A549 (cell line): ENCODE data around the gene JDP2. TPM values are rescaled to one million over a fixed set of nuclear protein-coding genes. Genes with fewer than 3 reads are reported as not detected.

Source experiments
- ATAC-seq, 2 experiments: fragments of 200-7000 bp in 1 of 2; fragments of >200 bp in 1 of 2; cut with Nextera tagmentation in 1 of 2; cut with Tn5 transposase in 1 of 2; 3 replicates each; pipeline versions ENCODE4 v1.8.0 to v1.9.1; 2018 to 2020; ENCODE audit warnings: mild to moderate bottlenecking in 1 of 2, moderate library complexity in 1 of 2
- CTCF ChIA-PET: fragments of 300-600 bp; sonication (Branson Sonifier 250); formaldehyde crosslinking; extraction: SDS; loops from one replicate; lab custom pipeline; 2021; ENCODE audit warnings: antibody characterized with exemption, inconsistent platforms; lab: Yijun Ruan, JAX
- POLR2A ChIA-PET: fragments of 350-600 bp; formaldehyde crosslinking; extraction: SDS; loops from one replicate; lab custom pipeline; 2021; ENCODE audit warnings: antibody characterized with exemption, inconsistent platforms; lab: Yijun Ruan, JAX
- DNase-seq, 2 experiments: peaks; one replicate each; pipeline versions ENCODE4 v3.0.0 to v3.0.0-alpha.2; 2011 to 2016; ENCODE audit warnings: low read depth in 1 of 2, low spot score in 1 of 2
- FAIRE-seq: peaks from 2 replicates; lab custom pipeline; 2011; peaks lifted over from hg19 to GRCh38; lab: Jason Lieb, UNC
- H3K27ac ChIP-seq, 2 experiments: fragments of >200 bp; sonication (Bioruptor Twin); formaldehyde crosslinking; 3 replicates each; pipeline ENCODE4 v1.5.1; 2016 to 2017
- H3K4me1 ChIP-seq: fragments of >200 bp; sonication (Bioruptor Twin); formaldehyde crosslinking; 3 replicates; pipeline ENCODE4 v1.6.1; 2016
- H3K4me2 ChIP-seq: fragments of >200 bp; sonication (Bioruptor Twin); formaldehyde crosslinking; 3 replicates; pipeline ENCODE4 v1.6.1; 2016
- H3K4me3 ChIP-seq: fragments of >200 bp; sonication (Bioruptor Twin); formaldehyde crosslinking; 3 replicates; pipeline ENCODE4 v1.5.1; 2016
- H3K9me3 ChIP-seq: fragments of >200 bp; sonication (Bioruptor Twin); formaldehyde crosslinking; 3 replicates; pipeline ENCODE4 v1.6.1; 2016
- BHLHE40 ChIP-seq: IDR thresholded peaks from 2 replicates; pipeline ENCODE4 v1.6.1; 2012; ENCODE audit warnings: low read depth, low read length, inconsistent platforms
- CBX2 ChIP-seq: fragments of 200-600 bp; sonication (generic); IDR thresholded peaks from 2 replicates; pipeline ENCODE4 v1.6.1; 2016; ENCODE audit warnings: low read depth, mild to moderate bottlenecking, borderline replicate concordance
- CBX8 ChIP-seq: fragments of 200-600 bp; sonication (generic); IDR thresholded peaks from 2 replicates; pipeline ENCODE4 v1.6.1; 2016
- CEBPB ChIP-seq, 2 experiments: fragments of >200 bp in 1 of 2; sonication (Bioruptor Twin) in 1 of 2; formaldehyde crosslinking in 1 of 2; IDR thresholded peaks; 2 replicates each; pipeline ENCODE4 v1.6.1; 2012 to 2016
- CHD4 ChIP-seq: fragments of 200-600 bp; sonication (generic); IDR thresholded peaks from 2 replicates; pipeline ENCODE4 v1.6.1; 2016; ENCODE audit warnings: antibody characterized with exemption, mild to moderate bottlenecking, borderline replicate concordance
- CTCF ChIP-seq: fragments of >200 bp; sonication (Bioruptor Twin); formaldehyde crosslinking; IDR thresholded peaks from 3 replicates; pipeline ENCODE4 v1.5.1; 2016
- EHF ChIP-seq: fragments of 250-450 bp; sonication (Bioruptor Pico); IDR thresholded peaks from 2 replicates; pipeline ENCODE4 v1.5.0; 2020; ENCODE audit warnings: mild to moderate bottlenecking
- EHMT2 ChIP-seq: fragments of 200-600 bp; sonication (generic); IDR thresholded peaks from 2 replicates; pipeline ENCODE4 v1.6.1; 2016; ENCODE audit warnings: antibody characterized with exemption, low read depth, mild to moderate bottlenecking, moderate library complexity
- ELK1 ChIP-seq: fragments of 150-350 bp; IDR thresholded peaks from 2 replicates; pipeline ENCODE4 v1.6.1; 2014; ENCODE audit warnings: low read depth, mild to moderate bottlenecking, low read length
- EP300 ChIP-seq, 2 experiments: fragments of >200 bp; sonication (Bioruptor Twin); formaldehyde crosslinking; IDR thresholded peaks; 2 replicates in 1 of 2; 3 replicates in 1 of 2; pipeline ENCODE4 v1.6.1; 2016 to 2017
- GATA3 ChIP-seq: IDR thresholded peaks from 2 replicates; pipeline ENCODE4 v1.6.1; 2012; ENCODE audit warnings: borderline replicate concordance
- HDAC2 ChIP-seq: fragments of 200-600 bp; sonication (generic); IDR thresholded peaks from 2 replicates; pipeline ENCODE4 v1.6.1; 2016
- HOXB13 ChIP-seq: fragments of 250-450 bp; sonication (Bioruptor Pico); IDR thresholded peaks from 2 replicates; pipeline ENCODE4 v1.5.0; 2020; ENCODE audit warnings: low read depth, mild to moderate bottlenecking, moderate library complexity
- HOXB5 ChIP-seq: fragments of 250-450 bp; sonication (Bioruptor Pico); IDR thresholded peaks from 2 replicates; pipeline ENCODE4 v1.5.0; 2020; ENCODE audit warnings: mild to moderate bottlenecking, moderate library complexity
- JUN ChIP-seq, 2 experiments: fragments of >200 bp; sonication (Bioruptor Twin); formaldehyde crosslinking; IDR thresholded peaks; 2 replicates in 1 of 2; 3 replicates in 1 of 2; pipeline ENCODE4 v1.6.1; 2016 to 2017
- JUNB ChIP-seq: fragments of >200 bp; sonication (Bioruptor Twin); formaldehyde crosslinking; IDR thresholded peaks from 2 replicates; pipeline ENCODE4 v1.6.1; 2016
- KDM1A ChIP-seq: fragments of 200-600 bp; sonication (generic); IDR thresholded peaks from 2 replicates; pipeline ENCODE4 v1.6.1; 2016; ENCODE audit warnings: low read depth, mild to moderate bottlenecking
- MAFK ChIP-seq: fragments of 450-650 bp; IDR thresholded peaks from 2 replicates; pipeline ENCODE4 v1.6.1; 2014; ENCODE audit not compliant: partially characterized antibody
- MYC ChIP-seq: IDR thresholded peaks from 2 replicates; pipeline ENCODE4 v1.6.1; 2012; ENCODE audit warnings: mild to moderate bottlenecking, inconsistent platforms, low read length, improper control_type of control experiment, borderline replicate concordance
- NFE2L2 ChIP-seq: fragments of 150-350 bp; conservative IDR thresholded peaks from 2 replicates; pipeline ENCODE4 v1.6.1; 2014; ENCODE audit warnings: low read length
- NPAS2 ChIP-seq: fragments of 250-450 bp; sonication (Bioruptor Pico); IDR thresholded peaks from 2 replicates; pipeline ENCODE4 v1.8.0; 2022; ENCODE audit warnings: mild to moderate bottlenecking, moderate library complexity, borderline replicate concordance
- NR3C1 ChIP-seq: fragments of >200 bp; sonication (Bioruptor Twin); formaldehyde crosslinking; IDR thresholded peaks from 3 replicates; pipeline ENCODE4 v1.6.1; 2017
- POLR2A ChIP-seq: IDR thresholded peaks from 2 replicates; pipeline ENCODE4 v1.6.1; 2012; ENCODE audit warnings: mild to moderate bottlenecking, low read length
- POLR2AphosphoS2 ChIP-seq: conservative IDR thresholded peaks from 2 replicates; pipeline ENCODE4 v1.6.1; 2012; ENCODE audit warnings: low read length, improper control_type of control experiment, inconsistent platforms
- RAD21 ChIP-seq, 2 experiments: fragments of >200 bp in 1 of 2; sonication (Bioruptor Twin) in 1 of 2; formaldehyde crosslinking in 1 of 2; IDR thresholded peaks in 1 of 2; conservative IDR thresholded peaks in 1 of 2; 2 replicates in 1 of 2; 3 replicates in 1 of 2; pipeline ENCODE4 v1.6.1; 2012 to 2018; ENCODE audit warnings: inconsistent platforms in 1 of 2
- RARB ChIP-seq: fragments of 250-450 bp; sonication (Bioruptor Pico); IDR thresholded peaks from 2 replicates; pipeline ENCODE4 v1.8.0; 2021; ENCODE audit warnings: mild to moderate bottlenecking, moderate library complexity
- RNF2 ChIP-seq: fragments of 200-600 bp; sonication (generic); IDR thresholded peaks from 2 replicates; pipeline ENCODE4 v1.6.1; 2016; ENCODE audit warnings: low read depth, mild to moderate bottlenecking, antibody characterized with exemption, moderate library complexity, borderline replicate concordance
- SMC3 ChIP-seq: fragments of >200 bp; sonication (Bioruptor Twin); formaldehyde crosslinking; IDR thresholded peaks from 3 replicates; pipeline ENCODE4 v1.6.1; 2018; ENCODE audit warnings: inconsistent platforms
- TFCP2L1 ChIP-seq: fragments of 250-450 bp; sonication (Bioruptor Pico); IDR thresholded peaks from 2 replicates; pipeline ENCODE4 v1.5.0; 2021; ENCODE audit warnings: mild to moderate bottlenecking
- USF2 ChIP-seq: fragments of 450-650 bp; IDR thresholded peaks from 2 replicates; pipeline ENCODE4 v1.6.1; 2014; ENCODE audit warnings: antibody characterized with exemption
- ZC3H11A ChIP-seq: fragments of 450-650 bp; IDR thresholded peaks from 2 replicates; pipeline ENCODE4 v1.6.1; 2014; ENCODE audit warnings: antibody characterized with exemption, mild to moderate bottlenecking
- ZNF302 ChIP-seq: fragments of 250-450 bp; sonication (Bioruptor Pico); IDR thresholded peaks from 2 replicates; pipeline ENCODE4 v1.9.0; 2021; ENCODE audit warnings: inconsistent platforms, mild to moderate bottlenecking, moderate library complexity
- WGBS: methylation state at CpG from one replicate; pipeline ENCODE4 v1.1.6; 2017; ENCODE audit errors: missing lambda C conversion rate; 5-methylcytosine and 5-hydroxymethylcytosine counted together
- polyA plus RNA-seq, 4 experiments: library from polyadenylated mRNA; depleted of rRNA in 3 of 4; stranded (reverse); fragments of >200 nt; fragmentation: RNase III in 1 of 4; extraction: RNeasy Plus Mini Kit Qiagen cat#74134 plus additional on column Dnase treatment in 1 of 4; gene quantifications; 2 replicates in 3 of 4; 3 replicates in 1 of 4; pipeline ENCODE4 v1.2.3, GENCODE V29; 2011 to 2017
- TF ChIP-seq, protein P1 (sequence below): IDR thresholded peaks from 2 replicates; pipeline ENCODE4 v1.6.1; 2012
- TF ChIP-seq, protein P2 (sequence below): IDR thresholded peaks from 2 replicates; pipeline ENCODE4 v1.6.1; 2012; ENCODE audit warnings: low read depth, borderline replicate concordance
- TF ChIP-seq, protein P3 (sequence below): fragments of >200 bp; sonication (Bioruptor Twin); formaldehyde crosslinking; IDR thresholded peaks from 2 replicates; pipeline ENCODE4 v1.6.1; 2016
- TF ChIP-seq, protein P4 (sequence below): fragments of 250-450 bp; sonication (Bioruptor Pico); IDR thresholded peaks from 2 replicates; pipeline ENCODE4 v1.5.0; 2020; ENCODE audit warnings: low read depth, mild to moderate bottlenecking, moderate library complexity

Gene JDP2
- polyA plus RNA-seq, 2 of the 4 experiments (the other 2 are of a cell fraction) = 22.4 to 31.2 TPM

- WGBS = 22% methylated on average over 8 of the region's 14 CpGs
- CTCF ChIA-PET = interaction anchor here (1.4 to 3.9 kb wide), 6 partner anchors 9 to 145 kb away, joined by 3 to 15 read pairs (median 6); no protein-coding TSS in a partner anchor
- Histone ChIP-seq H3K27ac (peak overlapping the region; percentile 73 to 87), H3K9me3 (no peaks in the 10 kb centered on the region), H3K4me3 (0 out of 3 replicates have a peak overlapping the region, but pooled peaks have one; percentile 6), H3K4me2 (peak overlapping the region; percentile 72), H3K4me1 (peaks cover 82% of the 10 kb centered on the region)
- ATAC-seq = peak; percentile 69 to 84
- DNase-seq = peak; percentile 56 to 80
- no peak for FAIRE-seq
- POLR2A ChIA-PET = no interaction called here
- TF ChIP-seq BHLHE40 = no peak
- no peak for TF ChIP-seq NPAS2 (CRISPR knock-in tag)
- TF ChIP-seq ZNF302 (CRISPR knock-in tag) = no peak
- no peak for TF ChIP-seq CHD4
- TF ChIP-seq GATA3 = no peak
- TF ChIP-seq, protein P1, sequence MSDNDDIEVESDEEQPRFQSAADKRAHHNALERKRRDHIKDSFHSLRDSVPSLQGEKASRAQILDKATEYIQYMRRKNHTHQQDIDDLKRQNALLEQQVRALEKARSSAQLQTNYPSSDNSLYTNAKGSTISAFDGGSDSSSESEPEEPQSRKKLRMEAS = peak; percentile 63; the same call in 1 of the 2 replicates
- TF ChIP-seq HOXB5 (CRISPR knock-in tag) = no peak
- peak in 1 of 2 experiments; percentile 66; a peak in 1 of 5 replicates for TF ChIP-seq EP300 (IDR thresholded peaks at IDR 0.05)
- no peak for TF ChIP-seq KDM1A
- peak; percentile 52 to 58; a peak in 4 of 5 replicates for TF ChIP-seq JUN (IDR thresholded peaks at IDR 0.05)
- no peak for TF ChIP-seq MYC
- no peak for TF ChIP-seq RARB (CRISPR knock-in tag)
- TF ChIP-seq USF2 = no peak
- TF ChIP-seq HDAC2 = no peak
- TF ChIP-seq, protein P2, sequence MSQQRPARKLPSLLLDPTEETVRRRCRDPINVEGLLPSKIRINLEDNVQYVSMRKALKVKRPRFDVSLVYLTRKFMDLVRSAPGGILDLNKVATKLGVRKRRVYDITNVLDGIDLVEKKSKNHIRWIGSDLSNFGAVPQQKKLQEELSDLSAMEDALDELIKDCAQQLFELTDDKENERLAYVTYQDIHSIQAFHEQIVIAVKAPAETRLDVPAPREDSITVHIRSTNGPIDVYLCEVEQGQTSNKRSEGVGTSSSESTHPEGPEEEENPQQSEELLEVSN = no peak
- no peak for TF ChIP-seq CTCF
- TF ChIP-seq, protein P3, sequence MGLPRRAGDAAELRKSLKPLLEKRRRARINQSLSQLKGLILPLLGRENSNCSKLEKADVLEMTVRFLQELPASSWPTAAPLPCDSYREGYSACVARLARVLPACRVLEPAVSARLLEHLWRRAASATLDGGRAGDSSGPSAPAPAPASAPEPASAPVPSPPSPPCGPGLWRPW = no peak
- TF ChIP-seq RAD21 (conservative IDR thresholded peaks at IDR 0.05 in 1 of 2, IDR thresholded peaks at IDR 0.05 in 1 of 2) = no peak; a peak in 1 of 5 replicates
- no peak for TF ChIP-seq JUNB
- no peak for TF ChIP-seq CBX2
- no peak for TF ChIP-seq POLR2AphosphoS2
- no peak for TF ChIP-seq MAFK
- peak; percentile 70; the same call in 1 of the 2 replicates for TF ChIP-seq HOXB13 (CRISPR knock-in tag)
- no peak for TF ChIP-seq EHMT2
- no peak for TF ChIP-seq ZC3H11A
- TF ChIP-seq NR3C1 = no peak
- TF ChIP-seq ELK1 = no peak
- no peak for TF ChIP-seq RNF2
- TF ChIP-seq CEBPB (IDR thresholded peaks at IDR 0.05) = peak in 1 of 2 experiments; percentile 70; a peak in 2 of 4 replicates
- TF ChIP-seq TFCP2L1 (CRISPR knock-in tag) = no peak
- no peak for TF ChIP-seq CBX8
- TF ChIP-seq SMC3 = no peak
- TF ChIP-seq NFE2L2 = no peak
- 0 out of 2 replicates have a peak, but pooled peaks have one; percentile 63 for TF ChIP-seq EHF
- TF ChIP-seq POLR2A = no peak
- TF ChIP-seq, protein P4, sequence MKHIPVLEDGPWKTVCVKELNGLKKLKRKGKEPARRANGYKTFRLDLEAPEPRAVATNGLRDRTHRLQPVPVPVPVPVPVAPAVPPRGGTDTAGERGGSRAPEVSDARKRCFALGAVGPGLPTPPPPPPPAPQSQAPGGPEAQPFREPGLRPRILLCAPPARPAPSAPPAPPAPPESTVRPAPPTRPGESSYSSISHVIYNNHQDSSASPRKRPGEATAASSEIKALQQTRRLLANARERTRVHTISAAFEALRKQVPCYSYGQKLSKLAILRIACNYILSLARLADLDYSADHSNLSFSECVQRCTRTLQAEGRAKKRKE = peak; percentile 33; the same call in 1 of the 2 replicates
Measured at GRCh38 chr14:75452900-75453816, 25.3 kb downstream of the JDP2 start.
